H4 (cell line): Measurements from ENCODE around the gene PTPRD. TPM values are rescaled to one million over a fixed set of nuclear protein-coding genes. Genes with fewer than 3 reads are reported as not detected.
"Not testable (repeated sequence)": the region's sequence is repeated elsewhere in the genome, so short reads cannot be mapped to it uniquely, and the experiment has no call there.

Experiments used
- DNase-seq: peaks from one replicate; pipeline ENCODE4 v3.0.0-alpha.2; 2015; ENCODE audit warnings: low spot score
- total RNA-seq: library from RNA; depleted of rRNA; stranded (reverse); fragments of >200 nt; shearing (Covaris generic); gene quantifications from 2 replicates; pipeline ENCODE4 v1.2.3, GENCODE V29; 2014

PTPRD gene
- total RNA-seq, 1 experiment from 2014 or later = 3.8 TPM

DNA sequence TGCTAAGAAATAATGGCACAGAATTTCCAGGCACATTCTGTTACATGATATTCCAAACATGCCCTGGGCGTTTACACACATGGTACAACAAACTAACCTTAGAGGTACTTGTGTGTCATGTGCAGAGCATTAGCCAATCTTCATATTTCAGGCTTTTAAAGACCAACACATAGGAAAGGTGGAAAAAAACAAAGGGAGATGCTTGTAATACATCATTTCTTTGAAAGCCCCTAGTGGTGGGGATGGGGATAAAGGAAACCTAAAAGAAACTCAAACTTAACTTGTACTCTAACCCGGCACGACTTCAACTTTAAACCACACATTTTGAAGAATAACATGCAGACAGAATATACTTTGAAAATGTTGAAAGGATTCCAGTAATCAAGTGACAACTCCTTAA lies 133.6 kb downstream of the PTPRD start:
- peak; percentile 1 for DNase-seq

GRCh38 chr9:10449201-10449617 lies 163.6 kb downstream of the PTPRD start:
- DNase-seq = not testable (repeated sequence)

- DNase-seq = no peak
These were observed 165.8 kb downstream of the PTPRD start for GRCh38 chr9:10447036-10447435.

- DNase-seq = no peak
These were observed 169.0 kb downstream of the PTPRD start for GRCh38 chr9:10443868-10444204.

GRCh38 chr9:10443181-10443867 lies 169.5 kb downstream of the PTPRD start:
- no peak for DNase-seq

DNA sequence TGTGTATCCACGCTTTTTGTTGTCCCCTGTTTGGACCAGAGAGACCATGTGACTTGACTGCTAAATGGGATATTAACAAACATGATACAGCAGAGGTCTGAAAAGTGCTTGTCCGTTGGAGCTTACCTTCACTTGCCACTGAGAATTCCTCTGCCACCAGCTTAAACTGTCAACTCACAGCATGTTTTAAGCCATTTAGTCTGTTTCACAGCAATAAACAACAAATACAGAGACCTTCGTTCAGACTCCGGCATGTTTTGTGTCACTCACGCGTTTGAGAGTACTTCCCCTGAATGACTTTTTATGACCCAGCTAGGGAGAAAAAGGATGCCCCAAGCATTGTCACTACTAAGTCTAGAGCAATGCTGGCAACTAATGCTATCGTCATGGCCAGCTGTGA lies 173.8 kb downstream of the PTPRD start:
- no peak for DNase-seq

- no peak for DNase-seq
These were observed 176.0 kb downstream of the PTPRD start for GRCh38 chr9:10436756-10437155.

GRCh38 chr9:10434412-10434811 lies 178.4 kb downstream of the PTPRD start:
- no peak for DNase-seq

DNA sequence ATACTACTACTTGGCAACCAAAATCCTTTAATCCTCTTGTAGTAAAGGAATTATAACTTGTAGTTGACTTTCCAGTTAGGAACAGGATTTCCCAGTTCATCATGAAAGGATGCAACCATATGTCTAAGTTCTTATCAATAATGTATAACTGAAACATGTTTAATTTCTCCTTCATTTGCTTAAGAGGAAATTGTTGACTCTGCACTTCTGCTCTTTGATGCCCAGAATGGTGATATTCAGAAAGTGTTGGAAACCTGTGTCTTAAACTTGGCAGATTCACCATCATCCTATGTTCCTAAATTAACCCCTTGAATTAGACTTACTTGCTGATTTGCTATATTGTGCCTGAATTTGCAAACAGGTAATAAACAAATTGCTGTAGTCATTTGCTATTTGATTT lies 201.5 kb downstream of the PTPRD start:
- no peak for DNase-seq

GRCh38 chr9:10403283-10403682 lies 209.5 kb downstream of the PTPRD start:
- DNase-seq = no peak

GRCh38 chr9:10396615-10397014 lies 216.2 kb downstream of the PTPRD start:
- DNase-seq = no peak

DNA sequence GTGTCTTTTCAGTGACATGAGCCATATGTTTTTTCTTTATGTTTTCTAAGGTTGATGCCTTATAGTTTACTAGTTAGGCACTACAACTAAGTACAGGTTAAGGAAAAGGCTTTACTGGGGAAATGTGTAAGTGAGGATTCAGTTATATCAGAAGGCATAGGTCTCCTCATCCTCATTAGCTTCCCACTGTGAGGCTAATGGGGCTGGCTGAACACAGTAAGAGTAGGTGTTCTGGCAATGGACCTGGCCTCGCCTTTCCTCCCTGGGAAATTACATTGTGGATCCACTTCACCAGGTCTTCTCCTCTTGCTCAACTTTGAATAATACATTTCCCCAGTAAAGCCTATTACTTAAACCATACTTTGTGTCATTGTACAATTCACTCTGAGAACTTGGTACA lies 225.5 kb downstream of the PTPRD start:
- no peak for DNase-seq

GRCh38 chr9:10371824-10372223 lies 241.0 kb downstream of the PTPRD start:
- DNase-seq = no peak

GRCh38 chr9:10366171-10366779 lies 246.5 kb downstream of the PTPRD start:
- DNase-seq = peak; percentile 1

DNA sequence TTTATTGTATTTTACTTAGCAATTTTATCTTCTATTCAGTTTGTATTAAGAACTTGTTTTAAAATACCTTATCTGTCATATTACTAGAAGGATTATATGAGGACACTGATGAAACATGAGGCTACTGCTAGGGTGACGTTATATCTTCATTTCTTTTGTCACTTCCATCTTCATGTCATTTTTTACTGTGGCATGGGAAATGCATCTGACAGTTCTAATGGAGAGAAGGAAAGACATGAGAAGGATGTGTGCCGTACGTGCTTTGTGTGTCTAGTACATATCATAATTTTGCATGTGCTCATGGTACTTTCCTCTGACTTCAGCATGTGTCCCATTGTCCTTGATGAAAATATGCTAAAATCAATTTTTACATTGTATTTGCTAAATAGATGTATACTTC lies 258.2 kb downstream of the PTPRD start:
- no peak for DNase-seq

DNA sequence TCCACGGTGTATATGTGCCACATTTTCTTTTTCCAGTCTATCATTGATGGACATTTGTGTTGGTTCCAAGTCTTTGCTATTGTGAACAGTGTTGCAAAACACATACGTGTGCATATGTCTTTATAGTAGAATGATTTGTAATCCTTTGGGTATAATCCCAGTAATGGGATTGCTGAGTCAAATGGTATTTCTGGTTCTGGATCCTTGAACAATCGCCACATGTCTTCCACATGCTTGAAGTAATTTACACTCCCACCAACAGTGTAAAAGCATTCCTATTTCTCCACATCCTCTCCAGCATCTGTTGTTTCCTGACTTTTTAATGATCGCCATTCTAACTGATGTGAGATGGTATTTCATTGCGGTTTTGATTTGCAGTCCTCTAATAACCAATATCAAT lies 267.2 kb downstream of the PTPRD start:
- not testable (repeated sequence) for DNase-seq

DNA sequence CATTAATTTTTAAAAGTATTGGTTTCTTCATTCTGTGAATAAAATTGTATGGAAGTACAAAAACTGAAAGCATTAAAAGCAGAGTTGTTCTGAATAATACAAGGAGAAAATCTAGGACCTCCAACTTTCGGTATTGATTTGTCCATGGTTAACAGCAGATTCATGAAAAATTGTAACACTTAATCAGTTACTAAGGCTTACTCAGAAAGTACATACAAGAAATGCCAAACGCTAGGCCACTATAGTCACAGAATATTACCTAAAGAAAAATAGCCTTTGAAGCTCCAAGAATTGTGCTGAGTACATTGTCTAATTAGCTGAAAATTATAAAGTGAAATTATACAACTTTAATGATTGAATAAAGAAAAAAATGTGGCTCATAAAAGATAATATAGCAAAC lies 271.7 kb downstream of the PTPRD start:
- no peak for DNase-seq

GRCh38 chr9:10339152-10339551 lies 273.6 kb downstream of the PTPRD start:
- no peak for DNase-seq

GRCh38 chr9:10331157-10331556 lies 281.6 kb downstream of the PTPRD start:
- no peak for DNase-seq

DNA sequence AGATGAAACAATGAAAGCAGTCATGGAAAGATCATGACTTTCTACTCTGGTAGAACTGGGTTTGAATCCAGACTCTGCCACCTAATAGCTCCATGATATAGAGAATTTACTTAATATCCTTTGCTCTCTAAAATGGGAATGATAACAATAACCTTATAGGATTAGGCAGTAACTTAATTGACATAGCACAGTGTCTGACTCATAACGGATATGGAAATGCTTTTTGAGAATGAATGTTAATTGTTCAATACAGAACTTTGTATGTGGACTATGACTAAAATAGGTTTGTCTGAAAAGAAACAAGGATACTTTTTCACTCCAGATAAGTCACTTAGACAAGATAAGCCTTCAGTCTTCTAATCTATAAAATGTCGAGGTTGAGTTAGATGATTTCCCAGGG lies 330.7 kb downstream of the PTPRD start:
- no peak for DNase-seq

- DNase-seq = no peak
These were observed 337.8 kb downstream of the PTPRD start for GRCh38 chr9:10274988-10275387.

DNA sequence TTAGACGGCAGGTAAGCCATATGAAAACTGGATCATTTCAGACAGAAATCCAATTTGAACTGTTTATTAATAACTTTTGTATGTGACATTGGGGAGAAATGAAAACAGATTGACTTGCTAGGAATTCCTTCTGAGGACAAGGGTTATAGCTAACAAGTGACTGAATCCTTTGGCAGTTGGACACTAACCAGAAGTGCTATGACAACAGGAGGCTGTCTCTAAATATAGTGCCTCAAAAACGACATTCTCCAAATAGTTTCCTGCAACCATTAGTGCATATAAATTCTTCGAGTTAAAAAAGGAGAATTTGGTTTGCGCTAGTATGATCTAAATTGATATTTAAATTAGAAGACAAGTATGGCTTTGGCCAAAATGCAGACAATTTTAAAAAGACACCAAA lies 338.6 kb downstream of the PTPRD start:
- no peak for DNase-seq

DNA sequence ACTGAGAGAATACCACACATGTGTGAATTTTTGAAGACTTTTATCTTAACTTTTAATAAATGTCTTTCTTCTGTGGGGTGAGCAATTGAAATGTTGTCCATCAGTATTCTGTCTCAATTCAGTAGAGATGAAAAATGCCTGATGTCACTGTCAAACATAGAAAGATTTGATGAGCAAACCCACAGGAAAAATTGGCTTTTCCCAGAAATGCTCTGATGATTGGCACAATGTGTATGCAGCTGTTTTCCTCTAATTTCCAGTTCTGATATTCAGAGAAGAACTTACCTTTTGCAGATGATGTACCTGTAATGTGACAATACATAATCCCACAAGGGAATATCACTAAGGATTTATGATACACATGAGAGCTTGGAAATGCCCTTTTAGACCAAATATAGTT lies 340.0 kb downstream of the PTPRD start:
- no peak for DNase-seq
